HG03460 (cell line): ENCODE results near the gene OTOGL.
"Not testable (repeated sequence)": the region's sequence is repeated elsewhere in the genome, so short reads cannot be mapped to it uniquely, and the experiment has no call there.

Experiments
- ATAC-seq: cut with Tn5 transposase; IDR thresholded peaks from one replicate; pipeline ENCODE4 v1.9.1; 2021; ENCODE audit not compliant: unreplicated experiment

Gene OTOGL, protein sequence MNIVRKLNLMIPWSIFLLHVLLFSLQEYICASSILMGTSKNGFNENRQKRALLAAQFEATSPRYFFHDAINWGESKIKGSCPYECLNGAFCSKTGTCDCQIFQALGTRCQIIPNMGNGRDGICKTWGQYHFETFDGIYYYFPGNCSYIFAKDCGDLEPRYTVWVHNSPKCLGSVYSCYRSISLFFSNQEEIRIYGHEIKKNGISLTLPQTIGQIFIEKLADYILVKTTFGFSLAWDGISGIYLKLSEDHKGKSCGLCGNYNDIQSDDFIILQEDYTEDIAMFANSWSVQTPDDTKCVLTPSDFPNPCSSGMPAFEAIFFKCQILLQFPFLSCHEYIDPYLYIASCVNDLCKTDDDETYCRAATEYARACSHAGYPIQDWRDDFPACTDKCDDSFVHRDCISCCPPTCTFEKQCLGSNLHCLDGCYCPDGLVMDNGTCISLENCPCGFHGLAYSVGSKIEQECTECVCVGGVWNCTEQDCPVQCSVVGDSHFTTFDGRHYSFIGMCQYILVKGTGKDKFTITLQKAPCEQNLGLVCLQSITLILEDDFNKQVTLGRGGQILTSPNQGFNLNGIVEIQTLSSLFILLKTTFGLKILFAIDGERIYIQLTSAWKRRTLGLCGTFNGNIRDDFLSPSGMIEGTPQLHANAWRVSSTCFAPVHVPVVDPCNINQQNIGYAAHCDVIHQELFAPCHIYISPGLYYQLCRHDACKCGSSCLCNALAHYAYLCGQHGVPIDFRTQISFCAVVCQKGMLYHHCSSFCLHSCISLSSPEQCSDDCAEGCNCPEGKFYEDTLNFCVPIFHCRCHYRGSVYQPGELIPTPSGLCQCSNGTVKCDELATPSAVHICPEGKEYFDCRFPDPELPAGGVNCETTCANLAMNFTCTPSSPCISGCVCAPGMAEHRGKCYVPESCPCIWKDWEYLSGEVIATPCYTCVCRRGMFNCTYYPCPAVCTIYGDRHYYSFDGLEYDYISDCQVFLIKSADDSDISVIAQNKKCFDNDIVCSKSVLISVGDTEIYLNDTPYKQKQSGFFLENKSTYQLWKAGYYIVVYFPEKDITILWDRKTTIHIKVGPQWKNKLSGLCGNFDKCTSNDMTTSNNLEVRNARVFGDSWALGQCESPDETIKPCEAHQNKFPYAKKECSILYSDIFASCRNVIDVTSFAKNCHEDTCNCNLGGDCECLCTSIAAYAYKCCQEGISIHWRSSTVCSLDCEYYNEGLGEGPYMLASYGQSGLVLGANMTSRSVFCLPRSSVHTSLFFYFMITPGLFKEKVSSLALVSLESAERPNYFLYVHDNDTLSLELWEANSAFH (N-terminal part only)

DNA sequence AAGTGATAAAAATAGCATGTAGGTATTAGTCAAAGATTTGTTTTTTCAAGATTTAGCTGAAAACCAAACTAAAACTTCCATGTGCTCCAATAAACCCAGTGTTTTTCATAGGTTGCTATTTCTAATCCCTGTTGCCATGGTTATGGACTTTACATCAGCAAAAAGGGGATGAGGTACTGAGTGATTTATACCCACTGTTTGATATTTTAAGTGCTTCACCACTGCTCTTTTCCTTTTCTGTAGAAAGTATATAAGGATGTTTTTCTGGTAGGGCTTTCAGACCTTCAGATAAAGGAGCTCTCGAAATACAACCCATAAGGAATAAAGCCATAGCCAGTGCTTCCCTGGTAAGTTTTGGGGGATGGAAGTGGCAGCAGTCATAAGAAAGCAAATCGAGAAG lies at the start of gene OTOGL:
TSS of gene OTOGL (plus strand) at position 279 of the 400 bp plus-strand sequence. CDS start 109,895 bp downstream, outside the sequence.
- ATAC-seq, result no peak

GRCh38 chr12:80050236-80050635 lies 49.1 kb upstream of the OTOGL start:
- no peak for ATAC-seq

- ATAC-seq, result no peak
Measured at GRCh38 chr12:80053051-80053790, 46.1 kb upstream of the OTOGL start.

DNA sequence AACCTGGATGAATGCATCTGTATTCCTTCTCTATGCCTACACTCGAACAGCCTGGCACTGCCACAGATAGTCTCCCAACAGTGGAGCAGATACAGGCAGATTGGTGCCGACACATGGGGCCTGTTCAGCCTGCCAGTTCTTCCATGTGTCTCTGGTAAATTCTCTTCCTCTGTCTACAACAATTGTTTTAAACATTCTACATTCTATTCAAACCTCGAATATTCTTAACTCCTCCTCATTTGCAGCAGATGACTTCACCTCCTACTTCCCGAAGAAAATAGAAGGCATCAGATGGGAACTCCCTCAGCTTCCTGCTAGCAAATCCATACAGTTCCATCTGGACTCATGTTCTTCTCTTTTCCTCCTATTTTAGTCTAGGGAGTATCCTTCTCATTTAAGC lies 43.1 kb upstream of the OTOGL start:
- no peak for ATAC-seq

- no peak for ATAC-seq
Measured at GRCh38 chr12:80056845-80057244, 42.5 kb upstream of the OTOGL start.

- no peak for ATAC-seq
Measured at GRCh38 chr12:80058586-80058985, 40.8 kb upstream of the OTOGL start.

DNA sequence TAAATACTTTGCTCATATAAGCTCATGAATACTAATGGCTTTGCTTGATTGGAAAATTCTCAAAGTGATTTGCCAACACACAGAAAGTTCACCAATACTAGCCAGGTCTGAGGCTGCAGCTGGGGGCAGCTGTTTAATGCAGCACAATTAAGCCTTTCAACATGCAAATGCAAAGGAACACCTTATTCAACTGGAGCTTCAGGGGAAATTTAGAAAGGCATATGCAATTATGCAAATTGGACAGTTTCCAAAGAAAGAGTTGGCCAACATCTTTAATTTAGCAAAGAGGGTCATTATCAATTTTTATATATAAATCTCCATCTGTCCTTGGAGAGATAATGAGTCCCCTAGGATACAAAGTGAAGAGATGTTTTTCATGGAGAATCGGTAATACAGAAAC lies 40.2 kb upstream of the OTOGL start:
- no peak for ATAC-seq

DNA sequence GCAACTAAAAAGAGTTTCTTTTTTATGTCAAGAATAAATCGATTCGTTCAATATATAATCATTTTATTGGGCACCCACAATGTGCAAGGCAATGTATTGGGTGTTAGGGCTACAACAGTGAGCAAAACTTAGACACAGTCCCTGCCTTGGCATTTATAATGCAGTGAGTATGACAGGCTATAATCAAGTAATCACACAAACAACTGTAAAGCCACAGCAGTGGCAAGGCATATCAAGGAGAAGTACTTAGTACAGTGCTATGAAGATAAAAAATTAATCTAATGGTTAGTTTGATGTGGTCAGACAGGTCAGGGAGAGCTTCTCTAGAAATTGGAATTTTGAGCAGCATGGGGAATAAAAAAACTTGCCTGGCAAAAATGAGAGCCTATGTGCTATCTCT lies 39.5 kb upstream of the OTOGL start:
- no peak for ATAC-seq

DNA sequence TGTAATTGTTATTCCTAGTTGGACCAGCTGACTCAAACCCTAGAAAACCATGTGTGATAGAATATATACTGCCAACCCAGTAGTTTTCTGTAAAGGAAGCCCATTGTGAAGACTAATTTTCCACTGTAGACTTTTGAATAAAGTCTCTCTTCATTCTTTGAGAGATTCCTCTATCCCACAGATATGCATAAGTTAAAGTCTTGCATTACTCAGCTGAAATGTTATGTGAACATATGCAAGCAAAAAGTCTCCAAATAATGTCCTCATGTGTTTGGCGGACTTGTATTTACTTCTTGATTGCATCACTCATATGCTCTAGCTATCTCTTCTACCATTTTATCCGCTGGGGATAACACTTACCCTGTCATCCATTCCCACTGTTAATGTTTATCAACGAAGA lies 35.1 kb upstream of the OTOGL start:
- no peak for ATAC-seq

DNA sequence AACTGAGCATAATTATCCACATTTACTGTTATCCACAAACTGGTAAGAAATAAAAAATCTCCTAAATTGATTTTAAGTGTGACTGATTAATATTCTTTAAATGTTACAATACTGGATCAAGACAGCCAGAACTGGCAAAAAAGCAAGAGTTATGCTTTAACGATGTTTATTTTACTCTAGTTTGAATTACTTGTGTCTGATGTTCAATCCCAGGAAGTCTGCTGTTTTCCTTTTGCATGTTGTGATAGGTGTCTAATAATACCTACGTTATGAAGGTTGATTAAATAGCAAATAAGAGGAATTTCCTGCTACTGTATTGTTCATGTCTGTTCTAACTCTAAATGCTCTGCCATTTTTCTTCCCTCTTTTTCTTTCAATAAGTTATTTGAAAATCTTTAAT lies 34.4 kb upstream of the OTOGL start:
- no peak for ATAC-seq

GRCh38 chr12:80068173-80068572 lies 31.2 kb upstream of the OTOGL start:
- no peak for ATAC-seq

GRCh38 chr12:80083892-80084614 lies 15.3 kb upstream of the OTOGL start:
- ATAC-seq, result not testable (repeated sequence)

DNA sequence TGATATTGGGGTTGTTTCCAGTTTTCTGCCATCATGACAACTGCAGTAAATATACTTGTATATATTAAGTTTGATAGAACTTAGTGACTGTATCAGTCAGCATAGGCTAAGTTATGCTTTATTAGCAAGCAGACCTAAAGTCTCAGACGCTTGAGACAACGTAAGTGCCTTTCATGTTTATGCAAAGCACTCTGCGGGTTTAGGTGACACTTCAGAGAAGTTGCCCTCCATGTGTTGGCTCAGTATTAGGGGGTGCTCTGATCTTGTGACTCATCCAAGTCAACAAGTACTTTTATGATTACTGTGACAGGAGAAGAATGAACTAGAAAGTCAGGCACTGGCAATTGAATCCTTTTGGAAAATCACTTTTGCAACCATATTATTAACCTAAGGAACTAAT lies 13.3 kb upstream of the OTOGL start:
- ATAC-seq, result no peak

- ATAC-seq, result no peak
Measured at GRCh38 chr12:80087486-80088213, 11.7 kb upstream of the OTOGL start.

- no peak for ATAC-seq
Measured at GRCh38 chr12:80100591-80100990, 1.3 kb downstream of the OTOGL start.

GRCh38 chr12:80101126-80101525 lies 1.8 kb downstream of the OTOGL start:
- ATAC-seq, result no peak

DNA sequence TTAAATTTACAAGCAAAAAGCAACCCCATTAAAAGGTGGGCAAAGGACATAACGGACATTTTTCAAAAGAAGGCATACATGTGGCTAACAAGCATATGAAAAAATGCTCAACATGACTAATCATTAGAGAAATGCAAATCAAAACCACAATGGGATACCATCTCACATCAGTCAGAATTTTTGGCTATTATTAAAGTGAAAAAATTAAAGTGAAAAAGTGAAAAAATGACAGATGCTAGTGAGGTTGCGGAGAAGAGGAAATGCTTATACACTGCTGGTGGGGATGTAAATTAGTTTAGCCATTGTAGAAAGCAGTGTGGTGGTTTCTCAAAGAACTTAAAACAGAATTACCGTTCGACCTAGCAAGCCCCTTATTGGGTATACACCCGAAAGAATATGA lies 7.9 kb downstream of the OTOGL start:
- no peak for ATAC-seq

- ATAC-seq, result no peak
Measured at GRCh38 chr12:80116735-80117134, 17.4 kb downstream of the OTOGL start.
